GM04504 (cell line): ENCODE results near the gene PLPPR1.

Experiments used
- DNase-seq: peaks from one replicate; pipeline ENCODE4 v3.0.0-alpha.2; 2012; ENCODE audit warnings: low read depth

PLPPR1 gene

DNA sequence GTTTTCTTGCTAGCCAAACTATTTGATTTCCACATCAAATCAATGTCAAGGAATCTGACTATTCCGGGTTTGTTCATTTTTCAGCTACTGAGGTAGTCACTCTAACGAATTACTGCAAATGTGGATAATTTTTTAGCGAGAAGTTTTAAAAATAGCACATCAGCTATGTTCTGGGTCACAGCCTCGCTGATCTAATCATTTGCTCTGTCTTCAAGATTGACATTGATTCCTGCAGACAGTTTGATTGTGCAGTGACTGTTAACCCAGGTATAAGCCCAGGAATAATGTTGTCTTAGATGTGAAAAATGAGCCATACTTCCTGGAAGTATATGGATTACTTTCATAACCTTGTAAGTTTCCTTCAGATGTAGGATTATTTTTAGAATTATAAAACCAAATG lies 181.1 kb downstream of the PLPPR1 start:
- no peak for DNase-seq

GRCh38 chr9:101212661-101213060 lies 184.1 kb downstream of the PLPPR1 start:
- no peak for DNase-seq

- DNase-seq = no peak
These were observed 190.5 kb downstream of the PLPPR1 start for GRCh38 chr9:101219030-101219429.

GRCh38 chr9:101220341-101220740 lies 191.8 kb downstream of the PLPPR1 start:
- no peak for DNase-seq

DNA sequence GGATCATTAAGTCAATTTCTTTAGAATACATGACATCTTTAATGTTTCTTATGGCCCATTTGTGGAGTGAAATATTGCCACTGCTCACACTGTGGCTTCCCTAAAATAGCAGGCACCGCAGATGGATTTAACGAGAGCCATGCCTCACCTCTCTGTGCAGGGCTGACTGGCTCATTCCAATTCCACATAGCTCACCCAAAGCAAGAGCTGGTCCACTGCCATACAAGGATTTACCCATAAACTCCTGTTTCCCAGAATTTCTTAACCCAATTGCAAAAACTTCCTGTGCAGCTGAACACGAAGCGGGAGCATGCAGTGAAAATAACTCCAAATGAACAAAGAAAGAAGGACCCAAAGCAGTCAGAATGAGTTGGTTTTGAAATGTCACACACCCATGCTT lies 196.7 kb downstream of the PLPPR1 start:
- no peak for DNase-seq

DNA sequence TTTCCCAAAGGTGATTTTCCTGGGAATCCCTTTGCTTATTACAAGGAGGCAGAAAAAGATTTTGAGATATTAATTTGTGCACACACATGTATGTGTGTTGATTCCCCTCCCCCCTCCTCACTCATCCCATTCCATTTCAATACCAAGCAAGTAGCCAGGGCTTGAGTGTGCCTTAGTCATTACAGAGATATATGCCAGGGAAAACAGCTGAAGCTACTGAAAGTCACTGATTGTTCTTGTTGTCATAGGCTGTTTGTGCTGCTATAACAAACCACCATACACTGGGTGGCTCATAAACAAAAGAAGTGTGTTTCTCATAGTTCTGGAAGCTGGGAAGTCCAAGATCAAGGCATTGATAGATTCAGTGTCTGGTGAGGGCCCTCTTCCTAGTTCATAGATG lies 197.6 kb downstream of the PLPPR1 start:
- DNase-seq = no peak

DNA sequence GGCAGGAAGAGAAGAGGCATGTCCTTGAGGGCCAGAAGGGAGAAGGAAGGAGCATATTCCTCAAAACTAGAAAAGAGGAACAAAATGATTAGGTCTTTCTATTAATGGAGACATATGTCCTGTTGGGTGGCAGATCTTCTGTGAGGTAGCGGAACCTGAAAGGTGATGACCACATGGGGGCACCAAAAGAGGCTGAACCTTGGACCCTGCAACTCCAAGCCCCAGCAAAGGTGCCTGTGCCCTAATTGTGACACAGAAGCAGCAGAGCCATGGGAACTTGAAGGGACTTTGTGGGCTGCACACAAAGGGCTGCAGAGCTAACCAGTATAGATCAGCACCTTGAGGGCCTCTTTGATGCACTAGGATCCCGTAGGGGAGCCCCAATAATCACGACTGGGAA lies 198.3 kb downstream of the PLPPR1 start:
- no peak for DNase-seq

GRCh38 chr9:101229606-101230005 lies 201.1 kb downstream of the PLPPR1 start:
- no peak for DNase-seq

GRCh38 chr9:101232405-101232977 lies 204.0 kb downstream of the PLPPR1 start:
- no peak for DNase-seq

GRCh38 chr9:101235105-101235866 lies 206.8 kb downstream of the PLPPR1 start:
- DNase-seq = no peak

GRCh38 chr9:101242651-101243050 lies 214.1 kb downstream of the PLPPR1 start:
- no peak for DNase-seq

DNA sequence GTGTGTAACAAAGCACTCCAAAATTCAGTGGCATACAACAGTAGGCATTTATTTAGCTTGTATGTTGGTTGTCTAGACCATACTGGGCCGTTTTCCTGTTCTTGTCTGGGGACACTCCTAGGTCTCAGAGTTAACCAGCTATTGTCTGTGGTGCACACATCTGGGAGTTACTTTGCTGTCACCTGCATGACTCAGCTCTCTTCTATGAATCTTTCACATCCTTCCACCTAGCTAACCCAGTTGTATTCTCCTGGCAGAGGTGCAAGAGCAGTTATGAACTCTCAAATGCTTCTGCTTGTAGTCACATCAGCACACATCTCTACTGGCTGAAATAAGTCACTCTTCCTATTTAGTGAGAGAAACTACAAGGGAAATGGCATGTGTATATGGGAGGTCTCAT lies 218.2 kb downstream of the PLPPR1 start:
- DNase-seq = no peak

DNA sequence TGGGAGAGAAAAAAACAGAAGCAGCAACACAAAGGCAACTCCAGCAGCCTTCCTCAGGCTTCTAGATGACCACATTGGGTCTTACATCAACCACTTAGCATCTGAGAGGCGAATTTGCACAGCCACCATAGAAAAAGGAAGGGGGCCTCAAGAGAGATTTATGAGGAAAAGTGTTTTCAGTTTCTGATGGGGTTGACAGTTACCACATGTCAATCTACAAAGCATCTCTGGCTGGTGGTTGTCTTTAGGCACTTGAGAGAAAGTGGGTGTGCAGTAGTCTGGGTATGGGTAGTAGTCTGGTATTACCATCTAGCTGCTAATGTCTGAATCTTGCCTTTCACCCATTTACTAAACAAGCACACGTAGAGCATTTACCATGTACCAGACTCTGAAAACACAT lies 218.8 kb downstream of the PLPPR1 start:
- no peak for DNase-seq

DNA sequence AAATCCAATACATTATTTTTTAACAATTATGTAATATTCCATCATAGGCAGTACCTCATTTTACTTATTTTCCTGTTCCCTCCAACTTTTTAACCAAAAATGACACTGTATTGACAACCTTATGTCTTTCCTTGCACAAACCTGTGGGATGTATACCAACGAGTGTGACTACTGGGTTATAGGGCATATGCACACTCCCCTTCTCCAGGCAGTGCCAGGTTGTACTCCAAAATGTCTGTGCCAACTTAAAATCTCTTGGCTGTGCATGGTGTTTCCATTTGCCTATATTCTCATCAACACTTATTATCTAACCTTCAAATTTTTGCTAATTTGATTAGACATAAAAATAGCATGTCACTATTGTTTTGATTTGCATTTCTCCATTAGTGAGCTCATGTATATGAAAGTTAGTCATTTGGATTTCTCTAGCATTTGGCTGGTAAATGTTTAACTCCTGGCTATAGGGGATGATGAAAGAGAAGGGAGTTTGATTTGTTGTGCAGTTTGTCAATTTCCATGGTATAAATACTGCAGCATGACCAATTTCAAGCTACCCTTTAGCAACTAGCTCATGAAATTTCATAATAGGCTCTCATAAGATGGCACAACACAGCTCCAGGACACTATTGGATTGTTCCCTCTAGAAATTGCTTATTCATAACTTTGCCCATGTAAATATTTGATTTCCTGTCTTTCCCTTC lies 226.4 kb downstream of the PLPPR1 start:
- DNase-seq = no peak

- no peak for DNase-seq
These were observed 236.2 kb downstream of the PLPPR1 start for GRCh38 chr9:101264727-101265126.

- DNase-seq = no peak
These were observed 236.7 kb downstream of the PLPPR1 start for GRCh38 chr9:101265261-101265660.

GRCh38 chr9:101268426-101268825 lies 239.9 kb downstream of the PLPPR1 start:
- no peak for DNase-seq

DNA sequence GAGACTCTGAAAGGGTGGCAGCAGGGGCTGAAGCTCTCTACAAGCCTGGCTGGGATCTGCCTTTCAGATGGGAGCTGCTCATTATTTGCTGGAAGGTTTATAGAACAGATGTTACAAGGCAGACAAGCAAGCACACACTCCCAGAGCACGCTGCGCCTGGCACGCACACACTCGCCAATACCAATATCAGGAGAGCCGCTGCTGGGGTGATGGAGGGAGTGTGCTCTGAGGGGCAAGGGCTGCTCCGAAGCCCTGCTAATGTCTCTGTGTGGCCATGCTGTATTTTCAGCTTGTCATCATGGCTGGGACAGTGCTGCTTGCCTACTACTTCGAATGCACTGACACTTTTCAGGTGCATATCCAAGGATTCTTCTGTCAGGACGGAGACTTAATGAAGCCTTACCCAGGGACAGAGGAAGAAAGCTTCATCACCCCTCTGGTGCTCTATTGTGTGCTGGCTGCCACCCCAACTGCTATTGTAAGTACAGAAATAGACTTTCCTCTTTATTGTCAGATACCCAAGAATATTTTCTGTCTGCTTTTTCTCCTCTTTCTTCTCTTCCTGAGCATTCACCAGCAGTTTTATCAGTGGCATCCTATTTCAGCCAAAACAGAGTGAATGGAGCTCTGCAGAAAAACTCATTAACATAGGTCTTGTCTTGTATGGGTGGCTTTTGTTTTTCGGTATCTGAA lies 241.2 kb downstream of the PLPPR1 start:
- DNase-seq = no peak

DNA sequence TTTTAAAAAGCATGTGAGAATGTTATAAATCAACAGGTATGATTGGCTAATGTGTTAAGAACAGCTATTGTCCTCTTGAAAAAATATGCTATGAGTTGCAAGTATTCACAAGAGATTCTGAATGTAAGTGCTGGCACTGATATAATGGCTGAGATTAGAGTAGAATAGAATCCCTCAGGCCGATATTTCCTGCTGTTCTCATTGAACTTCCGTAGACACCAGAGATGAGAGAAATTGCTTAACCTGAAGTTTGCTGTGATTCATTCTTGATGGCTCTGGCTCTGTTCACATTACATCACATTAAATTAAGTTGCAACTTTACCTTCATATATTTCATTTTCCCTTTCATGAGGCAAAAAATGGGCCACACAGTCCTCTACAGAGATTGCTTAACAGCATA lies 241.8 kb downstream of the PLPPR1 start:
- no peak for DNase-seq

- no peak for DNase-seq
These were observed 242.6 kb downstream of the PLPPR1 start for GRCh38 chr9:101271102-101271501.

GRCh38 chr9:101274971-101275768 lies 246.6 kb downstream of the PLPPR1 start:
- no peak for DNase-seq

DNA sequence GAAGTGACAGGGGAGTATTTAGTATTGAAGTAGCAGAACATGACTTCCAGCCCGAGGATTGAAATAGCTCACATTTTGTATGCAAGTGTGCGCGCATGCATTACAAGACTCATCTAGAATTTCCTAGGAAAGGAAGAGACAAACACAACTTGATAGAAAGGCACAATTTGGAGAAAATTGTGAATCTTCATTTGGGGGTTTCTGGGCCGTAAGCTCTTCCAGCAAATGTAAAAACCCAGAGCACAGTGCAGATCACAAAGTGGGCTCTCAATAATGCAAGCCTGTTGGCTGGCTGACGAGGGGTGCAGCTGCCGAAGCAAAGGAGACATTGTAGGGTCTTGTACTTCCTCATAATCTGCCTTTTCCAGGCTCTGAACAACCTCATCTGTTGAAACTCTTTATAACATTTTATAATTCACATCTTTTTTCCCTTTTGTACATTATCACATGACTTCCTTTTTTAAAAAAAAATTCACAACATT lies 247.3 kb downstream of the PLPPR1 start:
- no peak for DNase-seq
